Measurements from ENCODE around the gene TBX5. TPM values are rescaled to one million over a fixed set of nuclear protein-coding genes. Genes with fewer than 3 reads are reported as not detected.

Gene TBX5
- total RNA-seq, 1 donor from 2014 or later = not detected

DNA sequence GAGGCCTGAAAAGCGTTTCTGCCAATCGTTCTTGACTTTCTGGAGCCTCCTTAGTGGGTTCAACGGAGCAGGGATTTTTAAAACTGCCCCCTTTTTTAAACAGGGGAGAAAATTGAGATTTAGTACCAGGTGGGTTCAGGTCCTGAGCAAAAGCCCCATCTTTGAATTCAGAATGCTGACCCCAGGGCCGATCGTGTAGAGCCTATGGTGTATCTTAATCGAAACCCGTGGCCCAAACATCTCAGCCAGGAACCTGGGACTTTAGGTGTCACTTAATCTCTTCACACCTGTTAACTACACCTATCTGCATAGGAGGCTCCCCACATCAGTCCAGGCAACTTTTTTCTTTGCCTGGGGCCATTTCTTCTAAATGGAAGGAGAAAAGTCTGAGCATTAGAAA is 6.4 kb upstream of the TBX5 start:
- Mint-ChIP-seq H3K27ac (ENCODE audit: unreplicated experiment) (no peak overlapping the region), H3K4me3 (ENCODE audit: unreplicated experiment) (no peak overlapping the region), H3K27me3 (ENCODE audit: unreplicated experiment) (peaks cover 51% of the 10 kb centered on the region), H3K4me1 (ENCODE audit: low read depth, unreplicated experiment) (no peaks in the 10 kb centered on the region), H3K36me3 (ENCODE audit: unreplicated experiment) (no peaks in the 10 kb centered on the region), H3K9me3 (ENCODE audit: unreplicated experiment) (peaks cover 13% of the 10 kb centered on the region)
- TF ChIP-seq, protein P1, sequence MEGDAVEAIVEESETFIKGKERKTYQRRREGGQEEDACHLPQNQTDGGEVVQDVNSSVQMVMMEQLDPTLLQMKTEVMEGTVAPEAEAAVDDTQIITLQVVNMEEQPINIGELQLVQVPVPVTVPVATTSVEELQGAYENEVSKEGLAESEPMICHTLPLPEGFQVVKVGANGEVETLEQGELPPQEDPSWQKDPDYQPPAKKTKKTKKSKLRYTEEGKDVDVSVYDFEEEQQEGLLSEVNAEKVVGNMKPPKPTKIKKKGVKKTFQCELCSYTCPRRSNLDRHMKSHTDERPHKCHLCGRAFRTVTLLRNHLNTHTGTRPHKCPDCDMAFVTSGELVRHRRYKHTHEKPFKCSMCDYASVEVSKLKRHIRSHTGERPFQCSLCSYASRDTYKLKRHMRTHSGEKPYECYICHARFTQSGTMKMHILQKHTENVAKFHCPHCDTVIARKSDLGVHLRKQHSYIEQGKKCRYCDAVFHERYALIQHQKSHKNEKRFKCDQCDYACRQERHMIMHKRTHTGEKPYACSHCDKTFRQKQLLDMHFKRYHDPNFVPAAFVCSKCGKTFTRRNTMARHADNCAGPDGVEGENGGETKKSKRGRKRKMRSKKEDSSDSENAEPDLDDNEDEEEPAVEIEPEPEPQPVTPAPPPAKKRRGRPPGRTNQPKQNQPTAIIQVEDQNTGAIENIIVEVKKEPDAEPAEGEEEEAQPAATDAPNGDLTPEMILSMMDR (IDR thresholded peaks at IDR 0.05; ENCODE audit: partially characterized antibody, unreplicated experiment) = no peak
- DNase-seq = no peak

DNA sequence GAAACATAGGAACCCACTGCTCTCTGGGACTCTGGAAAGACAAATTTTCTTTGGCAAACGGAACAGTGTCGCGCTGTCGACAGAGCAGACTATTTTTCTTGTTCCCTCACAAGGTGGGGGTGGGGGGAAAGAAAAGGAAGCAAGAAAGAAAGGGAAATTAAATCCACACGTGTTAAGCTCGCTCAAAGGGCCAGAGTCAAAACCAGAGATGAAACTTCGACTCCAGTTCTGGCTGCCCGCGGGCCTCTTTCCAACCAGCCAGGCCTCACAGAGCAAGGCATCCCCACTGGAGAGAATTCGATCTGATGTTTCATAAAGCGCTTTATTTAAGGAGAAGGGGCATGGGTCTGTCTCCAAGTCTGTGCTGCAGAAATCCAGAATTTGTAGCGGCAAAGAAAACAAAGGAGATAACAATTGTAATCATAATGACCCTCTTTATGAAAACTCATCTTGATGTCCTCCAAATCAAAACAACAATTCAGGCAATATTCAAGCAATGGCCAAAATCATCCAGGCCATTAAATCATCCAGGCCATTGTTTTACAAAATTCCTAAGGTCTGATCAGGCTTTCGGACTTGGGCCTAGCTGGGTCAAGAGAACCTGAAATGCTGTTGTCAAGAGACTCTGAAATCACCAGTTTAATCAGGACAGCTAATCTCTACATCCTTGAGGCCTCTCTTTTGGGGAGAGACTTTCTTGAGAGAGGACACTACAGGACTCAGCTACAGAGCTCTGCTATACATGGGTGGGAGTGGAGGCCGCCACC is 5.3 kb upstream of the TBX5 start:
- H3K4me1 Mint-ChIP-seq (ENCODE audit: low read depth, unreplicated experiment) = no peaks in the 10 kb centered on the region
- H3K36me3 Mint-ChIP-seq (ENCODE audit: unreplicated experiment) = no peaks in the 10 kb centered on the region
- H3K9me3 Mint-ChIP-seq (ENCODE audit: unreplicated experiment) = peaks cover 19% of the 10 kb centered on the region
- no peak overlapping the region for H3K4me3 Mint-ChIP-seq (ENCODE audit: unreplicated experiment)
- peaks cover 55% of the 10 kb centered on the region for H3K27me3 Mint-ChIP-seq (ENCODE audit: unreplicated experiment)
- DNase-seq = no peak
- H3K27ac Mint-ChIP-seq (ENCODE audit: unreplicated experiment) = no peak overlapping the region
- TF ChIP-seq, protein P1 (IDR thresholded peaks at IDR 0.05; ENCODE audit: partially characterized antibody, unreplicated experiment) = no peak

DNA sequence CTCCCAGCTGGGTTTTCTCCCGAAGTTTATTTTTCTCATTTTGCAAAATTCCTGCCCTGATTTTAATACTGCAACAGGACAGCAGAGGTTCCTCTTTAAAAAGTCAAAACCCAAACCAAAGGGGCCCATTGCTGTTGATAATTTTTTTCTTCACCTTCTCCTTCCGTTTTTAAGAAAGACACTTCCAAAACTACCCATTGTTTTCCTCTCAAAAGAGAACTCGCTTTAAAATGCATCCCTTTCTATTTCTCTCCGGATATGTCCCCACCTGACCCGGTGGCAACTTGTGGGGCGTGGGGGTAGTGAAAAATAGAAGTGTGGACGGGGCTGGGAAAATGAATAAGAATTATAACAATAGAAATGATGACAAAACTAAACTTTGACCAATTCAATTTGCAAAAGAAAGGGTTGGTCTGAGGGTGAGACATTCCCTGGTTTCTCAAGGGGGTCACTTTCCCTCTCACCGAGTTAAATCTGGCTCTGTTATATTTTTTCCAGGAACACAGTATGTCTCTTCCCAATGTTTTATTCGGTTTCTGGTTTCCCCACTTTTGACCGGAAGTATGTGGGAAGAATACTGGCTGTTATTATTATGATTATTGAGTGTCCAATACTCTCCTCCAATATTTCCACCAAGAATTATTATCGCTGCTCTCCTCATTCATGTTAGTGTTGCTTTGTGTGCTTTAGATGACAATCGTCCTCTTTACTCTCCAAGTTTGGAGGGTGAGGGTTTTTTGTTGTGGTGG is 4.1 kb upstream of the TBX5 start:
- TF ChIP-seq, protein P1 (IDR thresholded peaks at IDR 0.05; ENCODE audit: partially characterized antibody, unreplicated experiment) = no peak
- H3K36me3 Mint-ChIP-seq (ENCODE audit: unreplicated experiment) = no peaks in the 10 kb centered on the region
- H3K4me1 Mint-ChIP-seq (ENCODE audit: low read depth, unreplicated experiment) = peaks cover 5% of the 10 kb centered on the region
- peak overlapping the region; percentile 54 for H3K4me3 Mint-ChIP-seq (ENCODE audit: unreplicated experiment)
- DNase-seq = no peak
- H3K27ac Mint-ChIP-seq (ENCODE audit: unreplicated experiment) = peak overlapping the region; percentile 38
- H3K9me3 Mint-ChIP-seq (ENCODE audit: unreplicated experiment) = peaks cover 21% of the 10 kb centered on the region
- peaks cover 56% of the 10 kb centered on the region for H3K27me3 Mint-ChIP-seq (ENCODE audit: unreplicated experiment)

GRCh38 chr12:114408886-114409851 is 3.2 kb upstream of the TBX5 start:
- TF ChIP-seq, protein P1 (IDR thresholded peaks at IDR 0.05; ENCODE audit: partially characterized antibody, unreplicated experiment) = no peak
- Mint-ChIP-seq H3K27me3 (ENCODE audit: unreplicated experiment) (peaks cover 58% of the 10 kb centered on the region), H3K4me1 (ENCODE audit: low read depth, unreplicated experiment) (peaks cover 5% of the 10 kb centered on the region), H3K4me3 (ENCODE audit: unreplicated experiment) (peak overlapping the region; percentile 54), H3K27ac (ENCODE audit: unreplicated experiment) (peak overlapping the region; percentile 38), H3K9me3 (ENCODE audit: unreplicated experiment) (peaks cover 26% of the 10 kb centered on the region), H3K36me3 (ENCODE audit: unreplicated experiment) (no peaks in the 10 kb centered on the region)
- peak; percentile 68 for DNase-seq

Measured in glutamatergic neuron (in vitro differentiated cells).